Measurements from ENCODE around the gene INTS1.

- TF ChIP-seq, protein P1, sequence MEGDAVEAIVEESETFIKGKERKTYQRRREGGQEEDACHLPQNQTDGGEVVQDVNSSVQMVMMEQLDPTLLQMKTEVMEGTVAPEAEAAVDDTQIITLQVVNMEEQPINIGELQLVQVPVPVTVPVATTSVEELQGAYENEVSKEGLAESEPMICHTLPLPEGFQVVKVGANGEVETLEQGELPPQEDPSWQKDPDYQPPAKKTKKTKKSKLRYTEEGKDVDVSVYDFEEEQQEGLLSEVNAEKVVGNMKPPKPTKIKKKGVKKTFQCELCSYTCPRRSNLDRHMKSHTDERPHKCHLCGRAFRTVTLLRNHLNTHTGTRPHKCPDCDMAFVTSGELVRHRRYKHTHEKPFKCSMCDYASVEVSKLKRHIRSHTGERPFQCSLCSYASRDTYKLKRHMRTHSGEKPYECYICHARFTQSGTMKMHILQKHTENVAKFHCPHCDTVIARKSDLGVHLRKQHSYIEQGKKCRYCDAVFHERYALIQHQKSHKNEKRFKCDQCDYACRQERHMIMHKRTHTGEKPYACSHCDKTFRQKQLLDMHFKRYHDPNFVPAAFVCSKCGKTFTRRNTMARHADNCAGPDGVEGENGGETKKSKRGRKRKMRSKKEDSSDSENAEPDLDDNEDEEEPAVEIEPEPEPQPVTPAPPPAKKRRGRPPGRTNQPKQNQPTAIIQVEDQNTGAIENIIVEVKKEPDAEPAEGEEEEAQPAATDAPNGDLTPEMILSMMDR (IDR thresholded peaks at IDR 0.05; ENCODE audit: low read length), result no peak
- no peak for TF ChIP-seq EZH2 (IDR thresholded peaks at IDR 0.05; ENCODE audit: borderline replicate concordance, low read length)
Measured at GRCh38 chr7:1492640-1493039, 11.5 kb downstream of the INTS1 start.

All from OCI-LY1 (cell line).